Cortex of kidney (tissue), 1 donor: ENCODE measurements around the gene NBEAL1.
"Not testable (repeated sequence)": the region's sequence is repeated elsewhere in the genome, so short reads cannot be mapped to it uniquely, and the experiment has no call there.

Source experiments
- DNase-seq: peaks from one replicate; lab custom pipeline; 2025; lab: John Stamatoyannopoulos, UW

The NBEAL1 gene

DNA sequence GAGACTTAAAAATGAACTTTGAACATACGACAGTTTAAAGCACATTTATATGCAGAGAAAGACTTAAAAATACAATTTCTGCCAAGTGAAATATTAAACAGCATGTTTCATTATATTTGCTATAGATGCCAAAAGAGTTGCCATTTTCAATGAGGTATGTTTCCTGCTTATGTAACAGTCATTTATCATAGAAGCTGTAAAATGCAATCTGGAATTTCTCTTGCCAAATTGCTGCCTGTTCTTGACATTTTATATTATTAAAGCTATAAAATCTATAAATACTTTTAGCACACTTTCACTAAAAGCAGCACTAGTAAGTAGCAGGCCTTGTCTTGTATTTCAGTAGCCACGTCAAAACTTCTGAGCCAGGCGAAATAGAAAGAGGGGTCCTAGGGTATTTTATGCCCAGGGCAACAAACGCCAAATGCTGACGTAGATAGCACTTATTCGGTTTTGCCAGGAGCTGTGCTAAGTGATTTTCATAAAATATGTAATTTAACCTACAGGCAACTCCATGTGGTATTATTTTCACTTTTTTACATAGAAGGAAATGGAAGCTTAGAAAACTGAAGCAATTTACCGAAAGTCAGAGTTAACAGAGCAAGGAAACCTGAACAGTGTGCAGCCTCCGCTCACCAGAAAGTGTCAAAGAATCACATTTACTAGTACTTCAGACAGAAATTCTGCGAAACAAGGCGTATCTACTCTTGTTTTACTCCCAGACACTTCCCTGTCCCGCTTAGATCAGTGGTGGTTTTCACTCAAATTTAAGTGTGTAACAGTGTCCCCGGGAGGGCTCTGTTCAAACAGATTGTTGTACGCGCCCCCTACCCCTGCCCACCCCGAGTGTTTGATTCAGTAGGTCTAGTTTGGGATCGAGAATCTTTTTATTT is 222.9 kb downstream of the NBEAL1 start:
- no peak for DNase-seq

DNA sequence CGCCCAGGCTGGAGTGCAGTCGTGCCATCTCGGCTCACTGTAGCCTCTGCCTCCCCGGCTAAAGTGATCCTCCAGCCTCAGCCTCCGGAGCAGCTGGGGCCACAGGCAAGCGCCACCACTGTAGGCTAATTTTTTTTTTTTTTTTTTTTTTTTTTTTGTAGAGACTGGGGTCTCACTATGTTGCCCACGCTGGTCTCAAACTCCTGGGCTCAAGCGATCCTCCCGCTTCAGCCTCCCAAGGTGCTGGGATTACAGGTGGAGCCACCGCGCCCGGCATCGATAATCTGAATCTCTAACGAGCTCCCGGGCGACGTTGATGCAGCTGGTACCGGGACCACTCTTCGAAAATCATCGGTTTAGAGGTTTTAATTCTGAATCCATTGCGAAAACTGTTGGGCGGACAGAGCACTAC is 223.6 kb downstream of the NBEAL1 start:
- no peak for DNase-seq

DNA sequence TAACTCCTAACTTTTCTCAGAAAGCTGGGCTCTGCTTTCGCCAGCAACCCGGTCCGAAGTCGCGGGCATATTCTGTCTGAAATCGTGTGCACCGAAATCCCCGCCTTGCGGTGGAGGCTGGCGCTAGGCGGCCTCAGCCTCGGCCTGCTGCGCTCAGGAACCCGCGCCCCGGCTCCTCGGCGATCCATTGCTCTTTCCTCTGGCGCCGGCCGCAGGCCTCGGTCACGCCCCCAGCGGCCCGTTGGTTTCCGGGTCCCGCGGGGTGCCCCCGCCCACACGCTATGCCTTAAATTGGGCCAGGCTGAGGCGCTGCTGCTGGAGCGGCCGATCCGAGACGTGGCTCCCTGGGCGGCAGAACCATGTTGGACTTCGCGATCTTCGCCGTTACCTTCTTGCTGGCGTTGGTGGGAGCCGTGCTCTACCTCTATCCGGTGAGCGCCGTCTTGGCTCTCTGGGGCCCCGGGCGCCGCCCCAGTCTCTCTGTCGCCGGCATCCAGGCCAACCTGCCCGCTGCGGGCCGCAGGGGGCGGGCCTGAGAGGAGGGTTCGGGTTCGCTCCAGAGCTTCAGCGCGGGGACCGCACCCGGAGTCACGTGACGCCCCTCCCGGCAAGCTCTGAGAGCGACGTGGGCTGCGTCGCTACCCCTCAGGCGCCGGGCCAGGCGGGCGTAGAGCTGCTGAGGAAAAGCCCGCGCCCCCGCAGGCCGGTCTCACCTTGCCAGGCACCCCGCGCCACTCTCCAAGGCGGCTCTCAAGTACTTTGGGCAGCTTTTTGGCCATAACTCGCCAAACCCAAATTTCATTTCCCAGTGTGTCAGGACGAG is 224.2 kb downstream of the NBEAL1 start, which contains the start of gene CYP20A1:
CYP20A1 (plus strand) TSS at position 315 of the 823 bp plus-strand sequence; CDS start at position 360, 45 bp downstream.
- peak; percentile 63 for DNase-seq

DNA sequence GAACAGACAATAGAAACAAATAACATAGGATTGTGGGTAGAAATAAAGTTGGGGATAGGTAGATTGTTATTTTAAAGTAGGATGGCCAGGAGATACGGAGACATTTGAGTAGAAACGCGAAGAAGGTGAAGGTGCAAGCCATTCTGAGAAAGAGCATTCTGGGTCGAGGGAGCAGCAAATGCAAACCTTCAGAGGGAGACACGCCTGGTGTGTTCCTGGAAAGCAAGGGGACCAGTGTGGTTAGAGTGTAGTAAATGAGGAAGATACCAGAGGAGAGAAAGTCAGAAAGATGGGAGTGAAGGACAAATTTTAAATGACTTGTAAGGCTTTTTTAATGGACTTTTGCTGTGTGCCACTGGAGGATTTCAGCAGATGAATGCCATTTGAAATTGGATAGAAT is 225.8 kb downstream of the NBEAL1 start:
- DNase-seq, result no peak

DNA sequence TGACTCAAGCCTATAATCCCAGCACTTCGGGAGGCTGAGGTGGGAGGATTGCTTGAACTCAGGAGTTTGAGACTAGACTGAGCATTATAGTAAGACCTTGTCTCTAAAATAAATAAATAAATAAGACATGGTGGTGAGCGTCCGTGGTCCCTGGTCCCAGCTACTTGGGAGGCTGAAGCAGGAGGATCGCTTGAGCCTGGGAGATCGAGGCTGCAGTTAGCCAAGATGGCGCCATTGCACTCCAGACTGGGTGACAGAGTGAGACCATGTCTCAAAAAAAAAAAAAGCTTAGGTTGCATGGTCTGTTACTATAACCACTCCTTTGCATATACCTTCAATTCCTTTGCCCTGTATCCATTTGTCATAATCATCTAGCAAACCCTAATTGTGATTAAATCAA is 227.8 kb downstream of the NBEAL1 start:
- DNase-seq, result no peak

DNA sequence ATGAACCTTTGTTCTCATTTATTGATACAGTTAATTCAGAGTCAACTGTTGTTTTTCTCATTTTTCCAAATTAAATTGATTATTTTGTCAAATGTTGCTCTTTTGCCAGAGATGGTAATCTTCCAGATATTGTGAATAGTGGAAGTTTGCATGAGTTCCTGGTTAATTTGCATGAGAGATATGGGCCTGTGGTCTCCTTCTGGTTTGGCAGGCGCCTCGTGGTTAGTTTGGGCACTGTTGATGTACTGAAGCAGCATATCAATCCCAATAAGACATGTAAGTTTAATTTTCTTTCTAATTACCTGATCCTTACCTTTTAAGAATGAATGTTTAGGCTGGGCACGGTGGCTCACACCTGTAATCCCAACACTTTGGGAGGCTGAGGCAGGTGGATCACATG is 232.0 kb downstream of the NBEAL1 start:
- no peak for DNase-seq

DNA sequence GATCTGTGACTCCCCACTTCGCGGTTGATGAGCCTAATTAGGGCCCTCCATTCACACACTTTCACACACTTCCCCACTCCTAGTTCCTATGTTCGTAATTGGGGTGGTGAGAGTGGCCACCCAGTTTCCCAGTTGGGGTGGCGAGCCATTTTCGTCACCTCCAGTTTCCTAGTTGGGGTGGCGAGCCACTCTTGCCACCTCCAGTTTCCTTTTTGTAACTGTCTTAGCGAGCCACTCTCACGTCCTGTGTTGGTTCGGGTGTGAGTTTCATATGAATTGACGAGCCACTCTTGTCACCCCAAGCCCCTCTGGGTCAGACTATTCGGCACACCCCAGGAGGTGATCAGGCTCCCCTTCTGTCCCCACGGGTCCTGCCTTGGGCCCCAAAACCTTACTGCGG is 238.1 kb downstream of the NBEAL1 start:
- no peak for DNase-seq

DNA sequence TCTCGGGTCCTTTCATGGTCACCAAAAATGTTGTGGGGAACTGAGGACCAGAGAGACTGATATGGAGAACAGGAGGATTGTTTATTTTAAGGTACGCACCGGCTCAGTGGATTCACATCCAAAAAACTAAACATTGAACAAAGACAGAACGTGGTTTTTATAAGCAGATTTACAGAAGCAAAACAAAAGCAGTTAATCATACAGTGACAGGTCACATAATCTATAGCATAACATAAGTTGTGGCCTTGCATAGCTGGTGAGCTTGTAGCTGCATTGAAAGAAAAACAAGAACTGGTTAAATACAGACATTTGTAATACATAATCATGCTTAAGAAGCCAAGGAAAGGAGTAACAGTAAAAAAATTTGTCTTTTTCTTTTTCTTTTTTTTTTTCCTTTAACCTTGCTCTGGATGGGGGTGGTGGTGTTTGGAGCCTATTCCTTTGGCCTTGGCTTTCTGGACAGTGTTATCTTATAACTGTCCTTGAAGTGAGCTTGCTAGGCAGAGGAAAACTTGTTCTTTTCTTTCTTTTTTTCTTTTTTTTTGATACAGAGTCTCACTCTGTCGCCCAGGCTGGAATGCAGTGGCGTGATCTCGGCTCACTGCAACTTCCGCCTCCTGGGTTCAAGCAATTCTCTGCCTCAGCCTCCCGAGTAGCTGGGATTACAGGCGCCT is 238.9 kb downstream of the NBEAL1 start:
- DNase-seq, result not testable (repeated sequence)

DNA sequence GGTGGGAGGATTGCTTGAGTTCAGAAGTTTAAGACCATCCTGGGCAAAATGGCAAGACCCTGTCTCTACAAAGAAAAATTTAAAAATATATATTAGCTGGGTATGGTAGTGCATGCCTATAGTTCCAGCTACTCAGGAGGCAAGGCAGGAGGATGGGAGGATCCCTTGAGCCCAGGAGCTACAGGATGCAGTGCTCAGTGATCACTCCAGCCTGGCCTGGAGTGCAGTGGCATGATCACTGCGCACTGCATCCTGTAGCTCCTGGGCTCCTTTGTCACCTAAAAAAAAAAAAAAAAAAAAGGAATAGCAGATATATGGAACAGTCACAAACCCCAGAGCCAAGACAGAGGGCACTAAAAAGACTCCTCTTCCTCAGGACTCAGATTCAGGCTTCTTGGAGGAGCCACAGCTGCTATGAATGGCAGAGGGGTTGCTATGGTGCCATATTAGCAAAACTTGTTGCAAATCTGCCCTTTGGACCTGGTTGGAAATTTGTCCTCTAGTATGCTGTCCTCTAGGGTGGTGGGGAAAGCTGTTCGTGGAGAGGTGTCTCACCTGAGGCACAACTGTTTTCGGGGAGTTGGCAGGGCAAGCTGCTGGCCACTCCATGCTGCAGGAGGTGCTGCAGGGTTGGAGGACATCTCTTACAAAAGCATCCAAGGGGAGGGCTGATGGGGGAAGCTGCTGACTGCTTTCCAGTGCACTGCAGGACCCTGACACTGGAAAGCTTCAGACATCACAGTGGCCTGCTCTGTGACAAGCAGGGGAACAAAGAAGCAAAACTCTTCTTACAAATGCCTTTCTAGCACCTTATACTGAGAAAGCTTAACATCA is 246.9 kb downstream of the NBEAL1 start:
- no peak for DNase-seq
